CD14-positive monocyte (primary cell): ENCODE measurements around the gene HTR2C. TPM values are rescaled to one million over a fixed set of nuclear protein-coding genes. Genes with fewer than 3 reads are reported as not detected.

ENCODE experiments used
- DNase-seq, 3 donors: peaks; one replicate each; pipeline ENCODE4 v3.0.0-alpha.2; 2011 to 2022
- H2AFZ ChIP-seq: 2 replicates; pipeline ENCODE4 v1.6.0; 2012; ENCODE audit warnings: mild to moderate bottlenecking, low read depth, low read length, inconsistent platforms; ENCODE audit not compliant: insufficient read depth, poor library complexity, severe bottlenecking
- H3K27ac ChIP-seq, 2 donors: 1 replicate in 1 of 2; 2 replicates in 1 of 2; pipeline ENCODE4 v1.5.1; 2012 to 2013; ENCODE audit warnings: low read length in 2 of 2, control low read depth in 1 of 2, inconsistent platforms in 1 of 2, low read depth in 1 of 2, mild to moderate bottlenecking in 1 of 2
- H3K27me3 ChIP-seq, 2 donors: one replicate each; pipeline versions ENCODE4 v1.6.0 to v1.6.1; 2011 to 2013; ENCODE audit warnings: low read length in 2 of 2; ENCODE audit not compliant: control insufficient read depth in 2 of 2, insufficient read depth in 2 of 2
- H3K36me3 ChIP-seq, 2 donors: replicated peaks in 1 of 2; 1 replicate in 1 of 2; 2 replicates in 1 of 2; pipeline versions ENCODE4 v1.5.1 to v1.6.1; 2012 to 2013; ENCODE audit warnings: low read length in 2 of 2, control low read depth in 1 of 2, inconsistent platforms in 1 of 2, mild to moderate bottlenecking in 1 of 2; ENCODE audit not compliant: insufficient read depth in 2 of 2, control insufficient read depth in 1 of 2
- H3K4me1 ChIP-seq, 2 donors: 1 replicate in 1 of 2; 2 replicates in 1 of 2; pipeline versions ENCODE4 v1.5.1 to v1.6.1; 2012 to 2013; ENCODE audit warnings: low read length in 2 of 2, control low read depth in 1 of 2, inconsistent platforms in 1 of 2, mild to moderate bottlenecking in 1 of 2, moderate library complexity in 1 of 2; ENCODE audit not compliant: insufficient read depth in 2 of 2, control insufficient read depth in 1 of 2
- H3K4me2 ChIP-seq: replicated peaks from 2 replicates; pipeline ENCODE3; 2012; ENCODE audit warnings: low read length, moderate library complexity, mild to moderate bottlenecking; ENCODE audit not compliant: poor library complexity, severe bottlenecking; ENCODE audit errors: extremely low read depth
- H3K4me3 ChIP-seq, 3 experiments: fragments of 200-600 bp in 1 of 3; sonication (generic) in 1 of 3; replicated peaks in 1 of 3; 1 replicate in 2 of 3; 2 replicates in 1 of 3; pipeline ENCODE4 v1.5.1; 2011 to 2013; ENCODE audit warnings: low read length in 3 of 3, mild to moderate bottlenecking in 3 of 3, control low read depth in 2 of 3, low read depth in 2 of 3, inconsistent platforms in 1 of 3, moderate library complexity in 1 of 3
- H3K79me2 ChIP-seq: 2 replicates; pipeline ENCODE4 v1.6.0; 2012; ENCODE audit warnings: mild to moderate bottlenecking, control low read depth, inconsistent platforms, low read length, moderate library complexity; ENCODE audit not compliant: insufficient read depth
- H3K9ac ChIP-seq: 2 replicates; pipeline ENCODE4 v1.6.0; 2017; ENCODE audit warnings: low read length, mild to moderate bottlenecking; ENCODE audit not compliant: insufficient read depth, poor library complexity, severe bottlenecking
- H3K9me3 ChIP-seq, 2 donors: replicated peaks in 1 of 2; 1 replicate in 1 of 2; 2 replicates in 1 of 2; pipeline versions ENCODE4 v1.5.1 to v1.6.1; 2012 to 2013; ENCODE audit warnings: low read length in 2 of 2, control low read depth in 1 of 2; ENCODE audit not compliant: control insufficient read depth in 1 of 2, insufficient read depth in 1 of 2
- H4K20me1 ChIP-seq: 2 replicates; pipeline ENCODE4 v1.6.0; 2012; ENCODE audit warnings: mild to moderate bottlenecking, low read length, control low read depth, moderate library complexity; ENCODE audit not compliant: insufficient read depth
- H3K27ac Mint-ChIP-seq, 7 donors: one replicate each; pipeline ENCODE4 v1.8.0; 2020; ENCODE audit warnings: mild to moderate bottlenecking in 7 of 7, mixed read lengths in 7 of 7, moderate library complexity in 6 of 7, inconsistent platforms in 2 of 7
- H3K27me3 Mint-ChIP-seq, 3 donors: one replicate each; pipeline ENCODE4 v1.8.0; 2021 to 2022; ENCODE audit warnings: low read depth in 3 of 3, mild to moderate bottlenecking in 3 of 3, mixed read lengths in 3 of 3, moderate library complexity in 3 of 3, inconsistent platforms in 1 of 3
- H3K36me3 Mint-ChIP-seq, 2 donors: one replicate each; pipeline ENCODE4 v1.8.0; 2020; ENCODE audit warnings: mixed read lengths in 2 of 2, inconsistent platforms in 1 of 2, mild to moderate bottlenecking in 1 of 2
- H3K4me1 Mint-ChIP-seq: one replicate; pipeline ENCODE4 v1.8.0; 2020; ENCODE audit warnings: mild to moderate bottlenecking, mixed read lengths
- H3K4me3 Mint-ChIP-seq, 2 donors: one replicate each; pipeline ENCODE4 v1.8.0; 2020; ENCODE audit warnings: mild to moderate bottlenecking in 2 of 2, mixed read lengths in 2 of 2, moderate library complexity in 1 of 2
- H3K9me3 Mint-ChIP-seq, 7 donors: one replicate each; pipeline ENCODE4 v1.8.0; 2020 to 2022; ENCODE audit warnings: mixed read lengths in 7 of 7, mild to moderate bottlenecking in 6 of 7, moderate library complexity in 6 of 7, inconsistent platforms in 2 of 7
- WGBS: methylation state at CpG from one replicate; pipeline ENCODE4 v1.1.5; 2013; ENCODE audit warnings: missing lambda C conversion rate; ENCODE audit not compliant: insufficient coverage; 5-methylcytosine and 5-hydroxymethylcytosine counted together
- intact Hi-C, 2 donors: fragments of 100-400 bp; cut with micrococcal nuclease; formaldehyde crosslinking; loops; one replicate each; pipeline versions ENCODE4 v1.15.0 to v1.15.1; 2023
- polyA plus RNA-seq, 3 donors: library from polyadenylated mRNA; depleted of rRNA in 1 of 3; unstranded in 2 of 3; stranded (reverse) in 1 of 3; fragments of 300-500 nt in 2 of 3; fragments of >200 nt in 1 of 3; fragmentation: Illumina TruSeq in 2 of 3; gene quantifications; 1 replicate in 2 of 3; 2 replicates in 1 of 3; pipeline ENCODE4 v1.2.3, GENCODE V29; 2012 to 2021
- TF ChIP-seq, protein P1 (sequence below): fragments of 200-600 bp; IDR thresholded peaks from one replicate; pipeline ENCODE4 v1.8.0; 2022; ENCODE audit warnings: antibody characterized with exemption, mild to moderate bottlenecking

Gene HTR2C
- polyA plus RNA-seq, 3 donors, result 0.04 TPM; not detected in 2

DNA sequence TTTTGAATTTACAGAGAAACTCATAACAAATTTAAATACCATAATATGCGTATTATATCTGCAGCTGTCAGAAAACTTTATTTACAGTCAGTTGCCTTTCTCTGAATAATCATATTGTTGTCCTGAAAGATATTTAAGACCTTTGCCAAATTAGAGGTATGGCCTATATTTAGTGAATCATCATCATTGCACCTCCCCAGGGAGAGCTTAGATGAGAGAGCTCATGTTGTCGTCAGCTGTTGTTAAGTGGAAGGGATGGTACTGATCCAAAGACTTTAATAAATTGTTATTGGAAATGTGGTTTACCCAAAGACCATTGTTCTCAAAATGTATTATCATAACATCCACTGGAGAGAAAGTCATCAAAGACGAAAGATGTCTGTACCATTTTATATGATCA is 128.6 kb downstream of the HTR2C start:
- Mint-ChIP-seq H3K4me3 (no peak overlapping the region), H3K4me1 (no peaks in the 10 kb centered on the region), H3K27ac (no peak overlapping the region), H3K36me3 (no peaks in the 10 kb centered on the region), H3K9me3 (no peaks in the 10 kb centered on the region), H3K27me3 (peaks cover 0 to 2% (median 0%) of the 10 kb centered on the region in 3 donors)
- no peak overlapping the region for H2AFZ ChIP-seq
- DNase-seq, result no peak
- no CpG with 5 or more reads among the region's 3 CpGs for WGBS
- H3K79me2 ChIP-seq, result no peaks in the 10 kb centered on the region
- H3K4me2 ChIP-seq, result no peak overlapping the region
- no peak overlapping the region for H3K27ac ChIP-seq
- no peak overlapping the region for H3K9ac ChIP-seq
- TF ChIP-seq, protein P1, sequence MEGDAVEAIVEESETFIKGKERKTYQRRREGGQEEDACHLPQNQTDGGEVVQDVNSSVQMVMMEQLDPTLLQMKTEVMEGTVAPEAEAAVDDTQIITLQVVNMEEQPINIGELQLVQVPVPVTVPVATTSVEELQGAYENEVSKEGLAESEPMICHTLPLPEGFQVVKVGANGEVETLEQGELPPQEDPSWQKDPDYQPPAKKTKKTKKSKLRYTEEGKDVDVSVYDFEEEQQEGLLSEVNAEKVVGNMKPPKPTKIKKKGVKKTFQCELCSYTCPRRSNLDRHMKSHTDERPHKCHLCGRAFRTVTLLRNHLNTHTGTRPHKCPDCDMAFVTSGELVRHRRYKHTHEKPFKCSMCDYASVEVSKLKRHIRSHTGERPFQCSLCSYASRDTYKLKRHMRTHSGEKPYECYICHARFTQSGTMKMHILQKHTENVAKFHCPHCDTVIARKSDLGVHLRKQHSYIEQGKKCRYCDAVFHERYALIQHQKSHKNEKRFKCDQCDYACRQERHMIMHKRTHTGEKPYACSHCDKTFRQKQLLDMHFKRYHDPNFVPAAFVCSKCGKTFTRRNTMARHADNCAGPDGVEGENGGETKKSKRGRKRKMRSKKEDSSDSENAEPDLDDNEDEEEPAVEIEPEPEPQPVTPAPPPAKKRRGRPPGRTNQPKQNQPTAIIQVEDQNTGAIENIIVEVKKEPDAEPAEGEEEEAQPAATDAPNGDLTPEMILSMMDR, result no peak
- no peaks in the 10 kb centered on the region for H3K9me3 ChIP-seq
- no peaks in the 10 kb centered on the region for H3K36me3 ChIP-seq
- intact Hi-C loops, result no loop called here
- no peaks in the 10 kb centered on the region for H4K20me1 ChIP-seq
- no peaks in the 10 kb centered on the region for H3K4me1 ChIP-seq
- H3K4me3 ChIP-seq, result no peak overlapping the region
- no peaks in the 10 kb centered on the region for H3K27me3 ChIP-seq

DNA sequence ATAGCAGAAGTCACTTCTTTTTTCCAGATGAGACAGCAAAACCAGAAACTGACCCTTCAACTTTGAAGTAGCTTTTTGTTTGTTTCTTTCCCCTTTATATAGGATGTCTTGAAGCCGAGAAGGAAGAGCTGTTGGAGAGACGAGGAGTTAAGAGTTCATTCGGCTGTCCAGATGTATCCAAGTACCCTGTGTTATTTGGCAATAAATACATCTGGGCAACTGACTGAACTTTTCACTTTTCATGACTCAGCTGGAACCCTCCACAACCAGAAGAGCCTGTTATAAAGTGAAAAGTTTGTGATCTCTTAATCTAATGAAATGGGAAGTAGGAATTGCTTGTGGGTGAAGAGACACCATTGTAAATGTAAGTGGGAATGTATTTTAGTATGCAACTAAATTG is 131.2 kb downstream of the HTR2C start:
- no peak for DNase-seq
- Histone ChIP-seq H4K20me1 (no peaks in the 10 kb centered on the region), H3K79me2 (no peaks in the 10 kb centered on the region), H3K9ac (no peak overlapping the region), H3K36me3 (no peaks in the 10 kb centered on the region), H2AFZ (no peak overlapping the region), H3K27me3 (no peaks in the 10 kb centered on the region), H3K4me2 (no peak overlapping the region), H3K4me3 (no peak overlapping the region), H3K9me3 (no peaks in the 10 kb centered on the region), H3K4me1 (no peaks in the 10 kb centered on the region), H3K27ac (no peak overlapping the region)
- Mint-ChIP-seq H3K4me1 (no peaks in the 10 kb centered on the region), H3K27me3 (peaks cover 0 to 2% (median 0%) of the 10 kb centered on the region in 3 donors), H3K9me3 (peaks cover 0 to 2% (median 0%) of the 10 kb centered on the region in 7 donors), H3K36me3 (no peaks in the 10 kb centered on the region), H3K4me3 (no peak overlapping the region), H3K27ac (no peak overlapping the region)
- intact Hi-C loops, result no loop called here
- TF ChIP-seq, protein P1, result no peak
- no CpG with 5 or more reads among the region's 3 CpGs for WGBS
